K562 (cell line): ENCODE measurements around the gene VAC14. TPM values are rescaled to one million over a fixed set of nuclear protein-coding genes. Genes with fewer than 3 reads are reported as not detected.

Experiments
- CGGBP1 ChIP-seq: fragments of 250-450 bp; sonication (Bioruptor Pico); IDR thresholded peaks from 2 replicates; pipeline ENCODE4 v1.9.0; 2021; ENCODE audit warnings: mild to moderate bottlenecking
- CREBBP ChIP-seq: IDR thresholded peaks from one replicate; pipeline ENCODE4 v1.6.1; 2012; ENCODE audit warnings: low read depth, mild to moderate bottlenecking, control low read depth, inconsistent platforms, low read length
- FOXP1 ChIP-seq: sonication (generic); formaldehyde crosslinking; IDR thresholded peaks from 2 replicates; pipeline ENCODE4 v1.8.0; 2022; ENCODE audit warnings: mild to moderate bottlenecking, missing genetic modification reagents
- JUN ChIP-seq, 2 experiments: sonication (generic) in 1 of 2; formaldehyde crosslinking in 1 of 2; IDR thresholded peaks; 2 replicates each; pipeline versions ENCODE4 v1.6.1 to v1.8.0; 2012 to 2022; ENCODE audit warnings: borderline replicate concordance in 2 of 2, mild to moderate bottlenecking in 2 of 2, improper control_type of control experiment in 1 of 2, low read depth in 1 of 2, low read length in 1 of 2, missing genetic modification reagents in 1 of 2
- KDM4B ChIP-seq, 2 experiments: fragments of 450-650 bp in 1 of 2; sonication (generic) in 1 of 2; IDR thresholded peaks; 2 replicates each; pipeline ENCODE4 v1.6.1; 2016 to 2017; ENCODE audit warnings: borderline replicate concordance in 2 of 2, antibody characterized with exemption in 1 of 2, low read depth in 1 of 2, mild to moderate bottlenecking in 1 of 2
- KDM5B ChIP-seq: fragments of 200-600 bp; sonication (generic); IDR thresholded peaks from 2 replicates; pipeline ENCODE4 v1.6.1; 2012; ENCODE audit warnings: low read depth, mild to moderate bottlenecking, moderate library complexity, low read length, control low read depth, inconsistent platforms; ENCODE audit not compliant: insufficient replicate concordance
- KLF16 ChIP-seq: IDR thresholded peaks from 2 replicates; pipeline ENCODE4 v1.6.1; 2016; ENCODE audit warnings: antibody characterized with exemption
- MBD2 ChIP-seq: sonication (generic); IDR thresholded peaks from 2 replicates; pipeline ENCODE4 v1.6.1; 2016; ENCODE audit warnings: low read depth, borderline replicate concordance
- MYNN ChIP-seq, 2 experiments: sonication (generic); formaldehyde crosslinking in 1 of 2; IDR thresholded peaks; 2 replicates each; pipeline versions ENCODE4 v1.5.0 to v1.6.1; 2016 to 2020; ENCODE audit warnings: antibody characterized with exemption in 1 of 2, missing genetic modification reagents in 1 of 2
- NFE2L1 ChIP-seq: fragments of 450-650 bp; IDR thresholded peaks from 2 replicates; pipeline ENCODE4 v1.6.1; 2016; ENCODE audit warnings: missing genetic modification characterization, low read depth, mild to moderate bottlenecking, missing compliant biosample characterization, moderate library complexity, borderline replicate concordance
- NR1H2 ChIP-seq: sonication (generic); formaldehyde crosslinking; IDR thresholded peaks from 2 replicates; pipeline ENCODE4 v1.4.0; 2020; ENCODE audit warnings: mild to moderate bottlenecking, missing genetic modification reagents
- RBM17 ChIP-seq: fragments of 200-400 bp; formaldehyde crosslinking; IDR thresholded peaks from 2 replicates; pipeline ENCODE4 v1.6.1; 2017; ENCODE audit warnings: low read depth, mild to moderate bottlenecking, low read length, borderline replicate concordance
- SMARCB1 ChIP-seq: IDR thresholded peaks from 2 replicates; pipeline ENCODE4 v1.6.1; 2011; ENCODE audit warnings: improper control_type of control experiment, low read depth; ENCODE audit not compliant: insufficient read length
- TAF1 ChIP-seq: IDR thresholded peaks from 2 replicates; pipeline ENCODE4 v1.6.1; 2011; ENCODE audit warnings: mild to moderate bottlenecking, low read length, moderate library complexity; ENCODE audit not compliant: insufficient read depth, control insufficient read depth, severe bottlenecking; ENCODE audit errors: extremely low read depth
- TRIM24 ChIP-seq, 2 experiments: fragments of 450-650 bp; IDR thresholded peaks; 2 replicates each; pipeline ENCODE4 v1.6.1; 2016
- ZBTB8A ChIP-seq: fragments of 450-650 bp; IDR thresholded peaks from 2 replicates; pipeline ENCODE4 v1.6.1; 2018; ENCODE audit warnings: mild to moderate bottlenecking, moderate library complexity; ENCODE audit not compliant: partially characterized antibody
- ZNF408 ChIP-seq: fragments of 250-450 bp; sonication (Bioruptor Pico); IDR thresholded peaks from 2 replicates; pipeline ENCODE4 v1.4.0; 2020; ENCODE audit warnings: low read depth, mild to moderate bottlenecking, moderate library complexity
- ZNF639 ChIP-seq, 2 experiments: fragments of 200-800 bp in 1 of 2; sonication (Bioruptor generic) in 1 of 2; sonication (generic) in 1 of 2; formaldehyde crosslinking in 1 of 2; IDR thresholded peaks in 1 of 2; conservative IDR thresholded peaks in 1 of 2; 2 replicates each; pipeline versions ENCODE4 v1.5.0 to v1.6.1; 2016 to 2020; ENCODE audit warnings: missing compliant biosample characterization in 1 of 2, missing genetic modification characterization in 1 of 2, missing genetic modification reagents in 1 of 2
- ZNF75A ChIP-seq: fragments of 450-650 bp; formaldehyde crosslinking; IDR thresholded peaks from 2 replicates; pipeline ENCODE4 v1.4.0; 2020; ENCODE audit warnings: mild to moderate bottlenecking
- ZNF764 ChIP-seq: fragments of 250-450 bp; sonication (Bioruptor Pico); IDR thresholded peaks from 2 replicates; pipeline ENCODE4 v1.4.0; 2020; ENCODE audit warnings: low read depth, mild to moderate bottlenecking, moderate library complexity
- ZNF77 ChIP-seq: fragments of 250-450 bp; sonication (Bioruptor Pico); IDR thresholded peaks from 2 replicates; pipeline ENCODE4 v1.5.0; 2020
- polyA plus RNA-seq, 8 experiments: library from polyadenylated mRNA; depleted of rRNA in 4 of 8; stranded (reverse) in 5 of 8; unstranded in 3 of 8; fragments of >200 nt; fragmentation: Nextera tagmentation in 2 of 8; fragmentation: Illumina TruSeq in 1 of 8; extraction: Ambion mirVana in 2 of 8; extraction: Trizol in 1 of 8; gene quantifications; 2 replicates each; pipeline versions ENCODE4 v1.2.1 to v1.2.3, GENCODE V29; 2011 to 2014; ENCODE audit warnings: inconsistent platforms in 1 of 8, missing spikeins in 1 of 8
- total RNA-seq, 7 experiments: library from RNA; depleted of rRNA in 6 of 7; stranded (reverse); fragments of >200 nt in 6 of 7; fragmentation: Illumina TruSeq in 2 of 7; extraction: Trizol in 2 of 7; gene quantifications; 2 replicates each; pipeline versions ENCODE4 v1.2.1 to v1.2.3, GENCODE V29; 2011 to 2021; ENCODE audit warnings: low replicate concordance in 1 of 7
- TF ChIP-seq, protein P1 (sequence below): IDR thresholded peaks from 3 replicates; pipeline ENCODE4 v1.6.1; 2011; ENCODE audit warnings: borderline replicate concordance, mild to moderate bottlenecking; ENCODE audit not compliant: insufficient read length, insufficient read depth

Gene VAC14
- total and polyA plus RNA-seq, 9 of the 15 experiments (the other 6 are each of a cell fraction or from before 2014, with no cell fraction given): 1.3 to 41.6 (median 26.6) TPM

DNA sequence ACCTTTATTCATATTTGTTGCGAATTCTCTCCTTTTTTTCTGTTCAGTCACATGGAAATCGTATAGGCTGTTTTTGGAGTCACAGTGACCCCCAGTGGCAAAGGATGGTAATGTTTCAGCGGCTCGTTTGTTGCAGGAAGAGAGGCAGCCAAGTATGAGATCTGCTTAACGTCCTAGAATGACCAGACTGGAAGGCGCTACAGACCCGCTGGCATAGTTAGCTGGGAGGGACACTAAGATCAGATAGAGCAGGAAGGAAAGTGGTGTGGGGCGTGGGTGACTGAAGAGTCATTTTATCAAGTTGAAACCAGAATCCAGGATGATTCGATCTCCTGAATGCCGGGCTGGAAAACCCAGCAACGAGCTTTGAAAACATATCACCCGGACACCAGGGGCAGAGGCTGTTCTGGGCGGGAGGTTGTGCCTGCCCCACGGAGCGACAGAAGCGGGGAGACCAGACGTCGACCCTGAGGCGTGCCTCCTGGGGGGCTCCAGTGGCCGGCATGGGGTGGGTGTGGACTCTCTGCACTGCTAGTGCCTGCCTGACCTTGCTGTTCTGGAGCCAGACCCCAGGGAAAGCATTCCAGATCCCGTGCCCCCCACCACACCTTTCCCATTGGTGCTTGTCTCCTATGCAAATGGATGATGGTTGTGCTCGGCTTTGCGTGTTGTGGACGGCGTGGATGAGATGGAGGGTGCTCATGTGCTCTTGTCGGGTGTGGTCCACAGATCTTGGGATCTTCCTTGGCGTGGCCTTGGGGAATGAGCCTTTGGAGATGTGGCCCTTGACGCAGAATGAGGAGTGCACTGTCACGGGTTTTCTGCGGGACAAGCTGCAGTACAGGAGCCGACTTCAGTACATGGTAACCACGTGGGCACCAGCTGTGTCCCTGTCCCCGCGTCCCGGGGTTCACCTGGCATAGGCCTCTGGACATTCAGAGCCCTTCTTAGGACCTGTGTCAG is 146.9 kb downstream of the VAC14 start (continued):
- TF ChIP-seq FOXP1 (0 out of 2 replicates have a peak, but pooled peaks have one; percentile 26), MBD2 (no peak), ZBTB8A (no peak), NR1H2 (no peak), RBM17 (no peak), KLF16 (peak; percentile 52; the same call in 1 of the 2 replicates), TAF1 (no peak), JUN (IDR thresholded peaks at IDR 0.05; ENCODE audit: borderline replicate concordance, low read depth, low read length) (0 out of 2 replicates have a peak, but pooled peaks have one; percentile 40), JUN (CRISPR knock-in tag; IDR thresholded peaks at IDR 0.05; ENCODE audit: borderline replicate concordance) (no peak), KDM4B (IDR thresholded peaks at IDR 0.05; ENCODE audit: borderline replicate concordance in 2 of 2, low read depth in 1 of 2) (no peak), ZNF75A (CRISPR knock-in tag) (no peak), MYNN (IDR thresholded peaks at IDR 0.05) (no peak), MYNN (CRISPR knock-in tag; IDR thresholded peaks at IDR 0.05) (no peak), TRIM24 (IDR thresholded peaks at IDR 0.05) (no peak), NFE2L1 (tag) (no peak), ZNF408 (CRISPR knock-in tag) (no peak), KDM5B (no peak), ZNF639 (CRISPR knock-in tag; conservative IDR thresholded peaks at IDR 0.05 in 1 of 2, IDR thresholded peaks at IDR 0.05 in 1 of 2) (no peak), CGGBP1 (no peak), ZNF77 (CRISPR knock-in tag) (no peak), ZNF764 (CRISPR knock-in tag) (no peak), CREBBP (no peak), SMARCB1 (no peak)
- TF ChIP-seq, protein P1, sequence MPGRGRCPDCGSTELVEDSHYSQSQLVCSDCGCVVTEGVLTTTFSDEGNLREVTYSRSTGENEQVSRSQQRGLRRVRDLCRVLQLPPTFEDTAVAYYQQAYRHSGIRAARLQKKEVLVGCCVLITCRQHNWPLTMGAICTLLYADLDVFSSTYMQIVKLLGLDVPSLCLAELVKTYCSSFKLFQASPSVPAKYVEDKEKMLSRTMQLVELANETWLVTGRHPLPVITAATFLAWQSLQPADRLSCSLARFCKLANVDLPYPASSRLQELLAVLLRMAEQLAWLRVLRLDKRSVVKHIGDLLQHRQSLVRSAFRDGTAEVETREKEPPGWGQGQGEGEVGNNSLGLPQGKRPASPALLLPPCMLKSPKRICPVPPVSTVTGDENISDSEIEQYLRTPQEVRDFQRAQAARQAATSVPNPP: no peak
